ENCODE results near the gene COL6A6. TPM values are rescaled to one million over a fixed set of nuclear protein-coding genes. Genes with fewer than 3 reads are reported as not detected.

Gene COL6A6
- total RNA-seq: 1.0 and 1.4 TPM in 2 replicates
- 0.23 and 0.24 TPM in 2 replicates for polyA plus RNA-seq

GRCh38 chr3:130516645-130517512 is at the start of gene COL6A6:
Gene COL6A6 (plus strand): TSS chr3:130517177. CDS start chr3:130560365, 43,188 bp downstream.
- Histone ChIP-seq H4K20me1 (ENCODE audit: insufficient read depth, poor library complexity, severe bottlenecking) (no peaks in the 10 kb centered on the region), H3K4me1 (ENCODE audit: insufficient read depth) (no peaks in the 10 kb centered on the region), H2AFZ (peak within 1 kb of the TSS; percentile 56), H3K79me2 (no peaks in the 10 kb centered on the region), H3K36me3 (replicated peaks; ENCODE audit: insufficient read depth, low read depth) (no peaks in the 10 kb centered on the region), H3K27ac (no peak within 1 kb of the TSS), H3K9me2 (replicated peaks; ENCODE audit: insufficient read depth) (no peaks in the 10 kb centered on the region), H3K9me3 (ENCODE audit: low read depth) (no peaks in the 10 kb centered on the region), H3K4me3 (no peak within 1 kb of the TSS), H3K27me3 (peaks cover 49% of the 10 kb centered on the region), H3K4me2 (peak within 1 kb of the TSS; percentile 79)
- TF ChIP-seq CTCF (IDR thresholded peaks at IDR 0.05; ENCODE audit: poor library complexity) (no peak), EZH2 (IDR thresholded peaks at IDR 0.05; ENCODE audit: borderline replicate concordance) (peak; percentile 61)
- WGBS (ENCODE audit: low lambda C conversion rate, missing lambda C conversion rate): 6% methylated on average over 39 of the region's 58 CpGs
- DNase-seq (ENCODE audit: low spot score): peak; percentile 13

GRCh38 chr3:130468311-130468710 is 48.7 kb upstream of the COL6A6 start:
- Histone ChIP-seq H3K4me3 (no peak overlapping the region), H3K9me3 (ENCODE audit: low read depth) (no peaks in the 10 kb centered on the region), H3K9me2 (replicated peaks; ENCODE audit: insufficient read depth) (no peaks in the 10 kb centered on the region), H3K27ac (no peak overlapping the region), H4K20me1 (ENCODE audit: insufficient read depth, poor library complexity, severe bottlenecking) (no peaks in the 10 kb centered on the region), H3K27me3 (no peaks in the 10 kb centered on the region), H3K36me3 (replicated peaks; ENCODE audit: insufficient read depth, low read depth) (no peaks in the 10 kb centered on the region), H3K4me2 (no peak overlapping the region), H2AFZ (no peak overlapping the region), H3K79me2 (no peaks in the 10 kb centered on the region), H3K4me1 (ENCODE audit: insufficient read depth) (no peaks in the 10 kb centered on the region)
- 94% methylated on average over 1 of the region's 1 CpG for WGBS (ENCODE audit: low lambda C conversion rate, missing lambda C conversion rate)
- no peak for DNase-seq (ENCODE audit: low spot score)
- TF ChIP-seq CTCF (IDR thresholded peaks at IDR 0.05; ENCODE audit: poor library complexity) (no peak), EZH2phosphoT487 (IDR thresholded peaks at IDR 0.05; ENCODE audit: low read depth, severe bottlenecking, unreplicated experiment) (no peak), EZH2 (IDR thresholded peaks at IDR 0.05; ENCODE audit: borderline replicate concordance) (no peak)

- DNase-seq (ENCODE audit: low spot score): no peak
- no peak for TF ChIP-seq EZH2 (IDR thresholded peaks at IDR 0.05; ENCODE audit: borderline replicate concordance)
- no peak for TF ChIP-seq EZH2phosphoT487 (IDR thresholded peaks at IDR 0.05; ENCODE audit: low read depth, severe bottlenecking, unreplicated experiment)
- no peak for TF ChIP-seq CTCF (IDR thresholded peaks at IDR 0.05; ENCODE audit: poor library complexity)
- no peaks in the 10 kb centered on the region for H4K20me1 ChIP-seq (ENCODE audit: insufficient read depth, poor library complexity, severe bottlenecking)
- no peak overlapping the region for H2AFZ ChIP-seq
- no peaks in the 10 kb centered on the region for H3K27me3 ChIP-seq
- WGBS (ENCODE audit: low lambda C conversion rate, missing lambda C conversion rate): 35% methylated on average over 3 of the region's 3 CpGs
- H3K9me2 ChIP-seq (replicated peaks; ENCODE audit: insufficient read depth): no peaks in the 10 kb centered on the region
- no peaks in the 10 kb centered on the region for H3K9me3 ChIP-seq (ENCODE audit: low read depth)
- no peaks in the 10 kb centered on the region for H3K4me1 ChIP-seq (ENCODE audit: insufficient read depth)
- H3K4me3 ChIP-seq: no peak overlapping the region
- H3K4me2 ChIP-seq: no peak overlapping the region
- H3K79me2 ChIP-seq: no peaks in the 10 kb centered on the region
- H3K27ac ChIP-seq: no peak overlapping the region
- no peaks in the 10 kb centered on the region for H3K36me3 ChIP-seq (replicated peaks; ENCODE audit: insufficient read depth, low read depth)
These were observed 46.9 kb upstream of the COL6A6 start for GRCh38 chr3:130470126-130470525.
